ENCODE results near the gene NRGN. TPM values are rescaled to one million over a fixed set of nuclear protein-coding genes. Genes with fewer than 3 reads are reported as not detected.

NRGN gene
- total and polyA plus RNA-seq, 4 donors = 0.51 to 1.7 (median 1.6) TPM; not detected in 1

- Histone ChIP-seq H3K36me3 (ENCODE audit: control insufficient read depth in 4 of 4, insufficient read depth in 3 of 4, low read depth in 1 of 4, low read length in 3 of 4) (no peaks in the 10 kb centered on the region), H3K27ac (ENCODE audit: low read depth in 1 of 2, low read length in 2 of 2) (no peak overlapping the region), H3K9ac (ENCODE audit: low read depth in 1 of 2, low read length in 2 of 2) (no peak overlapping the region), H3K9me3 (ENCODE audit: control insufficient read depth in 4 of 4, low read length in 3 of 4) (no peaks in the 10 kb centered on the region), H3K4me1 (ENCODE audit: control insufficient read depth in 4 of 4, insufficient read depth in 4 of 4, low read length in 3 of 4) (peaks cover 0 to 11% (median 8%) of the 10 kb centered on the region in 4 donors), H3K4me3 (ENCODE audit: low read depth in 1 of 3, low read length in 3 of 3) (no peak overlapping the region), H3K27me3 (ENCODE audit: control insufficient read depth in 4 of 4, insufficient read depth in 4 of 4, low read length in 3 of 4) (peaks cover 0 to 16% (median 3%) of the 10 kb centered on the region in 4 donors)
- no peak for TF ChIP-seq TAF1 (conservative IDR thresholded peaks at IDR 0.05)
- no peak for TF ChIP-seq HNF4G (IDR thresholded peaks at IDR 0.05)
- TF ChIP-seq ATF3 (IDR thresholded peaks at IDR 0.05) = no peak
- no peak for TF ChIP-seq FOXA1 (IDR thresholded peaks at IDR 0.05)
- WGBS = 41% methylated on average over 2 of the region's 2 CpGs
- no peak for DNase-seq (ENCODE audit: low spot score)
These were observed 20.2 kb upstream of the NRGN start for GRCh38 chr11:124719534-124719933.

GRCh38 chr11:124722176-124722575, 17.6 kb upstream of the NRGN start:
- WGBS = 40% methylated on average over 6 of the region's 6 CpGs
- Histone ChIP-seq H3K9ac (ENCODE audit: low read depth in 1 of 2, low read length in 2 of 2) (no peak overlapping the region), H3K4me1 (ENCODE audit: control insufficient read depth in 4 of 4, insufficient read depth in 4 of 4, low read length in 3 of 4) (peaks cover 3 to 19% (median 11%) of the 10 kb centered on the region in 4 donors), H3K27ac (ENCODE audit: low read depth in 1 of 2, low read length in 2 of 2) (no peak overlapping the region), H3K4me3 (ENCODE audit: low read depth in 1 of 3, low read length in 3 of 3) (no peak overlapping the region), H3K36me3 (ENCODE audit: control insufficient read depth in 4 of 4, insufficient read depth in 3 of 4, low read depth in 1 of 4, low read length in 3 of 4) (no peaks in the 10 kb centered on the region), H3K27me3 (ENCODE audit: control insufficient read depth in 4 of 4, insufficient read depth in 4 of 4, low read length in 3 of 4) (peaks cover 0 to 19% (median 3%) of the 10 kb centered on the region in 4 donors), H3K9me3 (ENCODE audit: control insufficient read depth in 4 of 4, low read length in 3 of 4) (no peaks in the 10 kb centered on the region)
- no peak for DNase-seq (ENCODE audit: low spot score)
- TF ChIP-seq SP1 (IDR thresholded peaks at IDR 0.05) (no peak), RAD21 (IDR thresholded peaks at IDR 0.05) (no peak), REST (IDR thresholded peaks at IDR 0.05) (no peak), EGR1 (IDR thresholded peaks at IDR 0.05; ENCODE audit: low read depth in 2 of 2) (no peak), MAX (IDR thresholded peaks at IDR 0.05) (no peak), HNF4G (IDR thresholded peaks at IDR 0.05) (no peak)

- H3K4me1 ChIP-seq (ENCODE audit: control insufficient read depth in 4 of 4, insufficient read depth in 4 of 4, low read length in 3 of 4) = peaks cover 0 to 7% (median 4%) of the 10 kb centered on the region in 4 donors
- no peaks in the 10 kb centered on the region for H3K9me3 ChIP-seq (ENCODE audit: control insufficient read depth in 4 of 4, low read length in 3 of 4)
- DNase-seq (ENCODE audit: low spot score) = no peak
- no peaks in the 10 kb centered on the region for H3K36me3 ChIP-seq (ENCODE audit: control insufficient read depth in 4 of 4, insufficient read depth in 3 of 4, low read depth in 1 of 4, low read length in 3 of 4)
- WGBS = 36% methylated on average over 14 of the region's 14 CpGs
- no peak overlapping the region for H3K27ac ChIP-seq (ENCODE audit: low read depth in 1 of 2, low read length in 2 of 2)
- H3K27me3 ChIP-seq (ENCODE audit: control insufficient read depth in 4 of 4, insufficient read depth in 4 of 4, low read length in 3 of 4) = peaks cover 0 to 11% (median 1%) of the 10 kb centered on the region in 4 donors
- H3K9ac ChIP-seq (ENCODE audit: low read depth in 1 of 2, low read length in 2 of 2) = no peak overlapping the region
- TF ChIP-seq EGR1 (IDR thresholded peaks at IDR 0.05; ENCODE audit: low read depth in 2 of 2) = no peak
- TF ChIP-seq JUND (IDR thresholded peaks at IDR 0.05) = no peak
- TF ChIP-seq HNF4G (IDR thresholded peaks at IDR 0.05) = no peak
- no peak for TF ChIP-seq HNF4A (conservative IDR thresholded peaks at IDR 0.05)
- H3K4me3 ChIP-seq (ENCODE audit: low read depth in 1 of 3, low read length in 3 of 3) = no peak overlapping the region
These were observed 14.6 kb upstream of the NRGN start for GRCh38 chr11:124724979-124725718.

Measured in liver (tissue), 9 donors.